HepG2 (cell line): ENCODE measurements around the gene KCNF1. TPM values are rescaled to one million over a fixed set of nuclear protein-coding genes. Genes with fewer than 3 reads are reported as not detected.

Source experiments
- ATAC-seq: fragments of 200-7000 bp; cut with Tn5 transposase; 3 replicates; pipeline ENCODE4 v1.9.1; 2020; ENCODE audit warnings: mild to moderate bottlenecking, moderate library complexity
- BruUV-seq: library from RNA; stranded (reverse); fragments of 400-500 nt; replicated peaks from 2 replicates; lab custom pipeline; 2021; lab: Mats Ljungman, UMichigan
- CTCF ChIA-PET: fragments of 300-600 bp; formaldehyde crosslinking; extraction: SDS; loops from one replicate; lab custom pipeline; 2021; ENCODE audit warnings: low total read pairs, inconsistent platforms, low intra/inter-chr PET ratio; lab: Yijun Ruan, JAX
- POLR2A ChIA-PET: fragments of 350-600 bp; sonication (Branson Sonifier 250); formaldehyde crosslinking; loops from one replicate; lab custom pipeline; 2020; ENCODE audit warnings: antibody characterized with exemption, inconsistent platforms; lab: Yijun Ruan, JAX
- DNase-seq: peaks from one replicate; pipeline ENCODE4 v3.0.0-alpha.2; 2015; ENCODE audit warnings: low spot score
- FAIRE-seq: peaks from 3 replicates; lab custom pipeline; 2011; peaks lifted over from hg19 to GRCh38; lab: Jason Lieb, UNC
- H2AFZ ChIP-seq: one replicate; pipeline ENCODE4 v1.6.1; 2011; ENCODE audit warnings: low read length, inconsistent platforms
- H3K27ac ChIP-seq: fragments of 300-600 bp; 3 replicates; pipeline ENCODE4 v1.8.0; 2011; ENCODE audit warnings: mixed run types, mild to moderate bottlenecking, mixed read lengths, low read length, inconsistent platforms; ENCODE audit not compliant: insufficient read depth; ENCODE audit errors: extremely low read length
- H3K27me3 ChIP-seq, 2 experiments: fragments of 200-600 bp in 1 of 2; 2 replicates in 1 of 2; 3 replicates in 1 of 2; pipeline versions ENCODE4 v1.6.0 to v1.8.0; 2011; ENCODE audit warnings: low read length in 2 of 2, mild to moderate bottlenecking in 2 of 2, moderate library complexity in 2 of 2, inconsistent platforms in 1 of 2; ENCODE audit not compliant: insufficient read depth in 2 of 2, control insufficient read depth in 1 of 2
- H3K36me3 ChIP-seq, 2 experiments: fragments of 200-600 bp in 1 of 2; replicated peaks in 1 of 2; 2 replicates in 1 of 2; 3 replicates in 1 of 2; pipeline versions ENCODE4 v1.5.1 to v1.8.0; 2011; ENCODE audit warnings: low read length in 2 of 2, inconsistent platforms in 1 of 2; ENCODE audit not compliant: insufficient read depth in 2 of 2, control insufficient read depth in 1 of 2
- H3K4me1 ChIP-seq: 2 replicates; pipeline ENCODE4 v1.5.1; 2012; ENCODE audit warnings: low read length, inconsistent platforms; ENCODE audit not compliant: insufficient read depth
- H3K4me2 ChIP-seq: 2 replicates; pipeline ENCODE4 v1.6.0; 2011; ENCODE audit warnings: low read depth, low read length, inconsistent platforms
- H3K4me3 ChIP-seq, 3 experiments: fragments of 200-600 bp in 1 of 3; sonication (generic), shearing (Covaris generic) in 1 of 3; replicated peaks in 1 of 3; 2 replicates each; pipeline ENCODE4 v1.5.1; 2011 to 2016; ENCODE audit warnings: low read length in 3 of 3, inconsistent platforms in 2 of 3, low read depth in 2 of 3, mild to moderate bottlenecking in 2 of 3, control low read depth in 1 of 3, mixed read lengths in 1 of 3; ENCODE audit not compliant: insufficient read depth in 1 of 3
- H3K79me2 ChIP-seq: one replicate; pipeline ENCODE4 v1.6.1; 2011; ENCODE audit warnings: low read length, inconsistent platforms; ENCODE audit not compliant: insufficient read depth
- H3K9ac ChIP-seq: 2 replicates; pipeline ENCODE4 v1.6.0; 2011; ENCODE audit warnings: mild to moderate bottlenecking, low read depth, low read length, inconsistent platforms; ENCODE audit not compliant: insufficient read depth
- H3K9me3 ChIP-seq: 2 replicates; pipeline ENCODE4 v1.5.1; 2012; ENCODE audit warnings: mild to moderate bottlenecking, low read length
- H4K20me1 ChIP-seq: 2 replicates; pipeline ENCODE4 v1.6.0; 2011; ENCODE audit warnings: inconsistent platforms, mild to moderate bottlenecking, low read length, moderate library complexity; ENCODE audit not compliant: insufficient read depth
- CHD4 ChIP-seq: fragments of 200-600 bp; sonication (generic); IDR thresholded peaks from 2 replicates; pipeline ENCODE4 v1.7.0; 2017; ENCODE audit warnings: mild to moderate bottlenecking, low read length, borderline replicate concordance
- FOXK2 ChIP-seq: fragments of 450-650 bp; IDR thresholded peaks from 2 replicates; pipeline ENCODE4 v1.6.1; 2016
- GTF2F1 ChIP-seq: fragments of 150-350 bp; IDR thresholded peaks from 2 replicates; pipeline ENCODE4 v1.6.1; 2014; ENCODE audit warnings: low read length
- MEIS2 ChIP-seq: sonication (generic); formaldehyde crosslinking; IDR thresholded peaks from 2 replicates; pipeline ENCODE4 v1.9.0; 2021; ENCODE audit warnings: mild to moderate bottlenecking, missing genetic modification reagents
- MZF1 ChIP-seq: sonication (generic); formaldehyde crosslinking; IDR thresholded peaks from 2 replicates; pipeline ENCODE4 v1.8.1; 2023; ENCODE audit warnings: mild to moderate bottlenecking, missing genetic modification reagents, borderline replicate concordance
- NRL ChIP-seq: sonication (generic); formaldehyde crosslinking; IDR thresholded peaks from 2 replicates; pipeline ENCODE4 v1.5.0; 2020; ENCODE audit warnings: missing genetic modification reagents, mild to moderate bottlenecking, moderate library complexity, borderline replicate concordance
- PTBP1 ChIP-seq: fragments of 200-400 bp; formaldehyde crosslinking; IDR thresholded peaks from 2 replicates; pipeline ENCODE4 v1.6.1; 2018; ENCODE audit warnings: low read length, low read depth; ENCODE audit not compliant: poor library complexity, severe bottlenecking
- RAD51 ChIP-seq: fragments of 450-650 bp; IDR thresholded peaks from 2 replicates; pipeline ENCODE4 v1.6.1; 2016; ENCODE audit warnings: borderline replicate concordance
- SMARCC2 ChIP-seq: fragments of 450-650 bp; IDR thresholded peaks from 2 replicates; pipeline ENCODE4 v1.6.1; 2017; ENCODE audit warnings: antibody characterized with exemption, mild to moderate bottlenecking
- U2AF1 ChIP-seq: fragments of 200-400 bp; formaldehyde crosslinking; optimal IDR thresholded peaks from 2 replicates; pipeline ENCODE3; 2017; ENCODE audit warnings: mild to moderate bottlenecking, low read depth, low read length
- ZNF446 ChIP-seq: sonication (generic); formaldehyde crosslinking; IDR thresholded peaks from 2 replicates; pipeline ENCODE4 v1.5.0; 2020; ENCODE audit warnings: mild to moderate bottlenecking, missing genetic modification reagents
- WGBS: methylation state at CpG from one replicate; pipeline ENCODE4 v1.1.6; 2017; ENCODE audit warnings: low lambda C conversion rate; 5-methylcytosine and 5-hydroxymethylcytosine counted together
- in situ Hi-C: cut with HindIII; loops from 2 replicates; pipeline ENCODE4 v1.10.0; 2017; ENCODE audit warnings: low pct_unique_long_range_greater_than_20kb; ENCODE audit not compliant: extremely low pct_ligation_motif_present
- intact Hi-C: fragments of 100-400 bp; cut with micrococcal nuclease; formaldehyde crosslinking; loops from one replicate; pipeline ENCODE4 v1.10.0; 2022; ENCODE audit not compliant: unreplicated experiment
- polyA plus RNA-seq, 8 experiments: library from polyadenylated mRNA; depleted of rRNA in 3 of 8; stranded (reverse) in 7 of 8; unstranded in 1 of 8; fragments of >200 nt; fragmentation: Illumina TruSeq in 4 of 8; extraction: Trizol in 4 of 8; gene quantifications; 2 replicates each; pipeline versions ENCODE4 v1.2.1 to v1.2.3, GENCODE V29; 2011 to 2016; ENCODE audit warnings: low read depth in 4 of 8, missing spikeins in 1 of 8, mixed read lengths in 1 of 8; ENCODE audit not compliant: insufficient read depth in 1 of 8
- total RNA-seq, 5 experiments: library from RNA; depleted of rRNA; stranded (reverse); fragments of >200 nt; fragmentation: Illumina TruSeq; extraction: Trizol; gene quantifications; 2 replicates each; pipeline ENCODE4 v1.2.3, GENCODE V29; 2016; ENCODE audit warnings: low read depth in 1 of 5
- TF ChIP-seq, protein P1 (sequence below), 2 experiments: sonication (generic) in 1 of 2; formaldehyde crosslinking in 1 of 2; IDR thresholded peaks; 2 replicates each; pipeline versions ENCODE4 v1.5.1 to v1.6.1; 2011 to 2020; ENCODE audit warnings: borderline replicate concordance in 1 of 2, low read depth in 1 of 2, low read length in 1 of 2, mild to moderate bottlenecking in 1 of 2, missing genetic modification reagents in 1 of 2, moderate library complexity in 1 of 2
- TF ChIP-seq, protein P2 (sequence below): sonication (generic); formaldehyde crosslinking; IDR thresholded peaks from 2 replicates; pipeline ENCODE4 v1.9.0; 2021; ENCODE audit warnings: missing genetic modification reagents, mild to moderate bottlenecking, borderline replicate concordance
- TF ChIP-seq, protein P3 (sequence below): sonication (generic); formaldehyde crosslinking; IDR thresholded peaks from 2 replicates; pipeline ENCODE4 v1.4.0; 2020; ENCODE audit warnings: missing genetic modification reagents

The KCNF1 gene
- total and polyA plus RNA-seq, 2 of the 13 experiments (the other 11 are each of a cell fraction or from before 2014, with no cell fraction given): 0.09 to 0.12 TPM

DNA sequence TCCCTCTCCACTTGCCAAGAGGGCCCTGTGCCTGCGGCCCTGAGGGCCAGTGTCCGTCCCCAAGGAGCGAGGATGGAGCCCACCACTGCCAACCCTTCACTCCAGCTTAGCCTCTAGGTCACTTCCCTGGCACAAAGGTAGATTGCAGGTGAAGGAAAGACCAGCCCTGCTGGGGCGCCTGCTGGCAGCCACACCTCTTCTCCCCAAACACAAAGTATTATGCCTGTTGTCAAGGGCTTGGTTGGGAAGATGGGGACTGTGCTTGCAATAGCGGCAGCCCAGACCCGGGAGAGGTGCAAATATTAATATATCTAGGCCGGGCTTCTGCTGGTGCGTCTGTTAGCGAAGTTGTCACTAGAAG, 7.7 kb downstream of the KCNF1 start (continued):
- TF ChIP-seq U2AF1: no peak

DNA sequence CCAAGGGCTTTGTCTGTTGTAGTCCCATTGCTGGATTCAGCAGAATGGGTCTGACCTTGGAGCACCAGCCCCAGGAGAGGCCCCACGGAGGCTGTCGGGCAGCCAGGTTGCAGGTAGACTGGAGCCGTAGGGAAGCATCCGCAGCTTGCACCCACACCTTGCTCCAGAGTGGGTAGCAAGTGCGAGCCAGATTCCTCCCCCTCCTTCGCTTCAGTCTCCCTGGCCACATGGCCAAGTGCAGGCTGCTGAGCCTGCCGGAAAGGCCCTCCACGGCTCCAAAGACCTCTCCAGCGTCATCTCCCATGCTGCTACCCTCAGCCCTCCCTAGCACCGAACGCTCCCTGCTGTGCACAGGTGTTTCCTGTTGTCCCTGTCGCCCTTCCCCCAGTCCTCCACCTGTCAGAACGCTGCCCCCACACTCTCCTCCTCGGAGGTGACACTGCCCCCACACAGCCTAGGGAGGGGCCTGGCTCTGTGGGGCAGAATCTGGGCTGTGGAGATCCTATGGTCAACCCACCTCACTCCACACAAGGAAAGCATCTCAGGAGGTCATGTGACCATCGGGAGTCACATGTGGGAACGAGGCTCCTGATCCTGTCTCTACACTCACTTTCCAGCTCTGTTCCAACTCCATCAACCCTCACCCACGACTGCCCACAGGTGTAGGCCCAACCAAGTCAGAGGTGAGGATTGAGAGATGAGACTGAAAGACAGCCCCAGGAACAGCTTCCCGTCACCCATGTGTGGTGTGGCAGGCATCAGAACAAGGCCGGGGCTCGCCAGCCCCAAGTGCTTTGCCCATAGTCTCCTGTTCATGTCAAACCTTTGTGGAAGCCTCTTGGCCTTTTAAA, 8.3 kb downstream of the KCNF1 start:
- Histone ChIP-seq H3K4me1 (no peaks in the 10 kb centered on the region), H3K9me3 (no peaks in the 10 kb centered on the region), H3K27me3 (peaks cover 20 to 91% of the 10 kb centered on the region in 2 experiments), H3K36me3 (no peaks in the 10 kb centered on the region), H2AFZ (no peak overlapping the region), H3K79me2 (no peaks in the 10 kb centered on the region), H3K4me3 (no peak overlapping the region), H3K9ac (no peak overlapping the region), H4K20me1 (no peaks in the 10 kb centered on the region; the same call in 1 of the 2 replicates), H3K4me2 (no peak overlapping the region), H3K27ac (no peak overlapping the region)
- no TSS peak for BruUV-seq
- CTCF ChIA-PET: no interaction called here
- ATAC-seq: no peak
- in situ Hi-C loops: no loop called here
- TF ChIP-seq CHD4: no peak
- TF ChIP-seq, protein P1, sequence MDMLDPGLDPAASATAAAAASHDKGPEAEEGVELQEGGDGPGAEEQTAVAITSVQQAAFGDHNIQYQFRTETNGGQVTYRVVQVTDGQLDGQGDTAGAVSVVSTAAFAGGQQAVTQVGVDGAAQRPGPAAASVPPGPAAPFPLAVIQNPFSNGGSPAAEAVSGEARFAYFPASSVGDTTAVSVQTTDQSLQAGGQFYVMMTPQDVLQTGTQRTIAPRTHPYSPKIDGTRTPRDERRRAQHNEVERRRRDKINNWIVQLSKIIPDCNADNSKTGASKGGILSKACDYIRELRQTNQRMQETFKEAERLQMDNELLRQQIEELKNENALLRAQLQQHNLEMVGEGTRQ (IDR thresholded peaks at IDR 0.05; ENCODE audit: low read depth, low read length): peak; percentile 71
- TF ChIP-seq, protein P1 (CRISPR knock-in tag; IDR thresholded peaks at IDR 0.05; ENCODE audit: borderline replicate concordance): no peak; the same call in 1 of the 2 replicates
- TF ChIP-seq NRL (CRISPR knock-in tag): no peak
- no peak for TF ChIP-seq MEIS2
- TF ChIP-seq GTF2F1: no peak
- TF ChIP-seq, protein P2, sequence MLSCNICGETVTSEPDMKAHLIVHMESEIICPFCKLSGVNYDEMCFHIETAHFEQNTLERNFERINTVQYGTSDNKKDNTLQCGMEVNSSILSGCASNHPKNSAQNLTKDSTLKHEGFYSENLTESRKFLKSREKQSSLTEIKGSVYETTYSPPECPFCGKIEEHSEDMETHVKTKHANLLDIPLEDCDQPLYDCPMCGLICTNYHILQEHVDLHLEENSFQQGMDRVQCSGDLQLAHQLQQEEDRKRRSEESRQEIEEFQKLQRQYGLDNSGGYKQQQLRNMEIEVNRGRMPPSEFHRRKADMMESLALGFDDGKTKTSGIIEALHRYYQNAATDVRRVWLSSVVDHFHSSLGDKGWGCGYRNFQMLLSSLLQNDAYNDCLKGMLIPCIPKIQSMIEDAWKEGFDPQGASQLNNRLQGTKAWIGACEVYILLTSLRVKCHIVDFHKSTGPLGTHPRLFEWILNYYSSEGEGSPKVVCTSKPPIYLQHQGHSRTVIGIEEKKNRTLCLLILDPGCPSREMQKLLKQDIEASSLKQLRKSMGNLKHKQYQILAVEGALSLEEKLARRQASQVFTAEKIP (CRISPR knock-in tag): no peak
- TF ChIP-seq SMARCC2: no peak
- TF ChIP-seq, protein P3, sequence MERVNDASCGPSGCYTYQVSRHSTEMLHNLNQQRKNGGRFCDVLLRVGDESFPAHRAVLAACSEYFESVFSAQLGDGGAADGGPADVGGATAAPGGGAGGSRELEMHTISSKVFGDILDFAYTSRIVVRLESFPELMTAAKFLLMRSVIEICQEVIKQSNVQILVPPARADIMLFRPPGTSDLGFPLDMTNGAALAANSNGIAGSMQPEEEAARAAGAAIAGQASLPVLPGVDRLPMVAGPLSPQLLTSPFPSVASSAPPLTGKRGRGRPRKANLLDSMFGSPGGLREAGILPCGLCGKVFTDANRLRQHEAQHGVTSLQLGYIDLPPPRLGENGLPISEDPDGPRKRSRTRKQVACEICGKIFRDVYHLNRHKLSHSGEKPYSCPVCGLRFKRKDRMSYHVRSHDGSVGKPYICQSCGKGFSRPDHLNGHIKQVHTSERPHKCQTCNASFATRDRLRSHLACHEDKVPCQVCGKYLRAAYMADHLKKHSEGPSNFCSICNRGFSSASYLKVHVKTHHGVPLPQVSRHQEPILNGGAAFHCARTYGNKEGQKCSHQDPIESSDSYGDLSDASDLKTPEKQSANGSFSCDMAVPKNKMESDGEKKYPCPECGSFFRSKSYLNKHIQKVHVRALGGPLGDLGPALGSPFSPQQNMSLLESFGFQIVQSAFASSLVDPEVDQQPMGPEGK: no peak
- TF ChIP-seq FOXK2: no peak
- peak; percentile 43; the same call in 1 of the 2 replicates for TF ChIP-seq RAD51
- no peak for TF ChIP-seq PTBP1
- TF ChIP-seq ZNF446 (CRISPR knock-in tag): no peak
- no peak for TF ChIP-seq MZF1 (CRISPR knock-in tag)
- POLR2A ChIA-PET: no interaction called here
- FAIRE-seq: no peak
- intact Hi-C loops: loop anchor here (10.0 kb wide), 1 partner anchor 205 kb away; no protein-coding TSS in a partner anchor
- DNase-seq: no peak
- 36% methylated on average over 16 of the region's 20 CpGs for WGBS
